ENCODE data around the gene MYH10.
"Not testable (repeated sequence)": the region's sequence is repeated elsewhere in the genome, so short reads cannot be mapped to it uniquely, and the experiment has no call there.

MYH10 gene

GRCh38 chr17:8574687-8575086 is 55.8 kb downstream of the MYH10 start:
- Mint-ChIP-seq H3K9me3 (no peaks in the 10 kb centered on the region), H3K4me3 (no peak overlapping the region), H3K36me3 (ENCODE audit: low read depth) (no peaks in the 10 kb centered on the region), H3K27me3 (ENCODE audit: low read depth) (peaks cover 4% of the 10 kb centered on the region), H3K4me1 (ENCODE audit: low read depth) (no peaks in the 10 kb centered on the region), H3K27ac (no peak overlapping the region)

GRCh38 chr17:8572764-8573163 is 57.8 kb downstream of the MYH10 start:
- H3K4me1 Mint-ChIP-seq (ENCODE audit: low read depth): no peaks in the 10 kb centered on the region
- no peak overlapping the region for H3K27ac Mint-ChIP-seq
- H3K9me3 Mint-ChIP-seq: no peaks in the 10 kb centered on the region
- no peak overlapping the region for H3K4me3 Mint-ChIP-seq
- H3K36me3 Mint-ChIP-seq (ENCODE audit: low read depth): no peaks in the 10 kb centered on the region
- peaks cover 4% of the 10 kb centered on the region for H3K27me3 Mint-ChIP-seq (ENCODE audit: low read depth)

- no peak overlapping the region for H3K4me3 Mint-ChIP-seq
- H3K27me3 Mint-ChIP-seq (ENCODE audit: low read depth): no peaks in the 10 kb centered on the region
- H3K9me3 Mint-ChIP-seq: no peaks in the 10 kb centered on the region
- no peak overlapping the region for H3K27ac Mint-ChIP-seq
- no peaks in the 10 kb centered on the region for H3K36me3 Mint-ChIP-seq (ENCODE audit: low read depth)
- H3K4me1 Mint-ChIP-seq (ENCODE audit: low read depth): no peaks in the 10 kb centered on the region
These were observed 66.4 kb downstream of the MYH10 start for GRCh38 chr17:8563981-8564602.

- Mint-ChIP-seq H3K4me1 (ENCODE audit: low read depth) (no peaks in the 10 kb centered on the region), H3K36me3 (ENCODE audit: low read depth) (no peaks in the 10 kb centered on the region), H3K4me3 (no peak overlapping the region), H3K9me3 (no peaks in the 10 kb centered on the region), H3K27ac (no peak overlapping the region), H3K27me3 (ENCODE audit: low read depth) (no peaks in the 10 kb centered on the region)
These were observed 67.3 kb downstream of the MYH10 start for GRCh38 chr17:8563024-8563776.

- no peaks in the 10 kb centered on the region for H3K9me3 Mint-ChIP-seq
- no peaks in the 10 kb centered on the region for H3K27me3 Mint-ChIP-seq (ENCODE audit: low read depth)
- no peak overlapping the region for H3K27ac Mint-ChIP-seq
- H3K36me3 Mint-ChIP-seq (ENCODE audit: low read depth): no peaks in the 10 kb centered on the region
- H3K4me3 Mint-ChIP-seq: no peak overlapping the region
- no peaks in the 10 kb centered on the region for H3K4me1 Mint-ChIP-seq (ENCODE audit: low read depth)
These were observed 72.4 kb downstream of the MYH10 start for GRCh38 chr17:8558144-8558543.

GRCh38 chr17:8557176-8557806 is 73.2 kb downstream of the MYH10 start:
- no peak overlapping the region for H3K27ac Mint-ChIP-seq
- H3K27me3 Mint-ChIP-seq (ENCODE audit: low read depth): no peaks in the 10 kb centered on the region
- no peaks in the 10 kb centered on the region for H3K36me3 Mint-ChIP-seq (ENCODE audit: low read depth)
- H3K4me3 Mint-ChIP-seq: no peak overlapping the region
- no peaks in the 10 kb centered on the region for H3K4me1 Mint-ChIP-seq (ENCODE audit: low read depth)
- no peaks in the 10 kb centered on the region for H3K9me3 Mint-ChIP-seq

- Mint-ChIP-seq H3K9me3 (no peaks in the 10 kb centered on the region), H3K36me3 (ENCODE audit: low read depth) (no peaks in the 10 kb centered on the region), H3K27ac (no peak overlapping the region), H3K27me3 (ENCODE audit: low read depth) (no peaks in the 10 kb centered on the region), H3K4me1 (ENCODE audit: low read depth) (no peaks in the 10 kb centered on the region), H3K4me3 (no peak overlapping the region)
These were observed 74.5 kb downstream of the MYH10 start for GRCh38 chr17:8556074-8556473.

- H3K36me3 Mint-ChIP-seq (ENCODE audit: low read depth): no peaks in the 10 kb centered on the region
- H3K4me3 Mint-ChIP-seq: no peak overlapping the region
- no peak overlapping the region for H3K27ac Mint-ChIP-seq
- no peaks in the 10 kb centered on the region for H3K9me3 Mint-ChIP-seq
- no peaks in the 10 kb centered on the region for H3K4me1 Mint-ChIP-seq (ENCODE audit: low read depth)
- H3K27me3 Mint-ChIP-seq (ENCODE audit: low read depth): no peaks in the 10 kb centered on the region
These were observed 75.5 kb downstream of the MYH10 start for GRCh38 chr17:8555062-8555461.

GRCh38 chr17:8552577-8553320 is 77.8 kb downstream of the MYH10 start:
- Mint-ChIP-seq H3K27ac (no peak overlapping the region), H3K4me3 (no peak overlapping the region), H3K27me3 (ENCODE audit: low read depth) (no peaks in the 10 kb centered on the region), H3K4me1 (ENCODE audit: low read depth) (no peaks in the 10 kb centered on the region), H3K36me3 (ENCODE audit: low read depth) (no peaks in the 10 kb centered on the region), H3K9me3 (no peaks in the 10 kb centered on the region)

- Mint-ChIP-seq H3K27me3 (ENCODE audit: low read depth) (no peaks in the 10 kb centered on the region), H3K9me3 (no peaks in the 10 kb centered on the region), H3K27ac (no peak overlapping the region), H3K4me3 (no peak overlapping the region), H3K36me3 (ENCODE audit: low read depth) (no peaks in the 10 kb centered on the region), H3K4me1 (ENCODE audit: low read depth) (no peaks in the 10 kb centered on the region)
These were observed 87.7 kb downstream of the MYH10 start for GRCh38 chr17:8542599-8543502.

GRCh38 chr17:8539976-8540375 is 90.5 kb downstream of the MYH10 start:
- not testable (repeated sequence) for H3K36me3 Mint-ChIP-seq (ENCODE audit: low read depth); H3K4me1 Mint-ChIP-seq (ENCODE audit: low read depth); H3K4me3 Mint-ChIP-seq; H3K9me3 Mint-ChIP-seq; H3K27ac Mint-ChIP-seq; H3K27me3 Mint-ChIP-seq (ENCODE audit: low read depth)

- no peak overlapping the region for H3K27ac Mint-ChIP-seq
- H3K36me3 Mint-ChIP-seq (ENCODE audit: low read depth): no peaks in the 10 kb centered on the region
- no peaks in the 10 kb centered on the region for H3K9me3 Mint-ChIP-seq
- no peaks in the 10 kb centered on the region for H3K27me3 Mint-ChIP-seq (ENCODE audit: low read depth)
- H3K4me3 Mint-ChIP-seq: no peak overlapping the region
- no peaks in the 10 kb centered on the region for H3K4me1 Mint-ChIP-seq (ENCODE audit: low read depth)
These were observed 92.8 kb downstream of the MYH10 start for GRCh38 chr17:8537734-8538133.

GRCh38 chr17:8534498-8535188 is 95.9 kb downstream of the MYH10 start:
- Mint-ChIP-seq H3K4me1 (ENCODE audit: low read depth) (no peaks in the 10 kb centered on the region), H3K9me3 (no peaks in the 10 kb centered on the region), H3K4me3 (no peak overlapping the region), H3K36me3 (ENCODE audit: low read depth) (no peaks in the 10 kb centered on the region), H3K27ac (no peak overlapping the region), H3K27me3 (ENCODE audit: low read depth) (no peaks in the 10 kb centered on the region)
